Lung (tissue), 12 donors: ENCODE results near the gene PDK2. TPM values are rescaled to one million over a fixed set of nuclear protein-coding genes. Genes with fewer than 3 reads are reported as not detected.

Experiments used
- ATAC-seq: fragments of 200-7000 bp; cut with Tn5 transposase; one replicate; pipeline ENCODE4 v1.9.1; 2020; ENCODE audit warnings: moderate number of reproducible peaks; ENCODE audit not compliant: insufficient read depth, low FRiP score
- DNase-seq, 3 donors: peaks; one replicate each; pipeline ENCODE4 v3.0.0-alpha.2; 2013 to 2017
- H3K27ac ChIP-seq, 2 donors: one replicate each; pipeline ENCODE4 v1.5.1; 2013; ENCODE audit warnings: mild to moderate bottlenecking in 2 of 2, moderate library complexity in 2 of 2, control low read depth in 1 of 2, inconsistent platforms in 1 of 2, low read depth in 1 of 2, low read length in 1 of 2
- H3K27me3 ChIP-seq, 3 donors: one replicate each; pipeline ENCODE4 v1.5.1; 2013; ENCODE audit warnings: low read length in 2 of 3; ENCODE audit not compliant: control insufficient read depth in 3 of 3, insufficient read depth in 3 of 3
- H3K36me3 ChIP-seq, 4 donors: one replicate each; pipeline ENCODE4 v1.5.1; 2013; ENCODE audit warnings: low read length in 4 of 4, mild to moderate bottlenecking in 1 of 4, moderate library complexity in 1 of 4; ENCODE audit not compliant: control insufficient read depth in 4 of 4, insufficient read depth in 4 of 4
- H3K4me1 ChIP-seq, 5 donors: one replicate each; pipeline ENCODE4 v1.5.1; 2013; ENCODE audit warnings: low read length in 5 of 5, mild to moderate bottlenecking in 2 of 5, moderate library complexity in 1 of 5; ENCODE audit not compliant: control insufficient read depth in 5 of 5, insufficient read depth in 5 of 5
- H3K4me3 ChIP-seq: one replicate; pipeline ENCODE4 v1.5.1; 2013; ENCODE audit warnings: mild to moderate bottlenecking, control low read depth, moderate library complexity
- H3K9ac ChIP-seq, 2 donors: one replicate each; pipeline ENCODE4 v1.5.1; 2013; ENCODE audit warnings: low read length in 2 of 2, control low read depth in 1 of 2; ENCODE audit not compliant: insufficient read depth in 1 of 2
- H3K9me3 ChIP-seq, 4 donors: one replicate each; pipeline ENCODE4 v1.5.1; 2013; ENCODE audit warnings: low read length in 3 of 4, mild to moderate bottlenecking in 1 of 4, moderate library complexity in 1 of 4; ENCODE audit not compliant: control insufficient read depth in 4 of 4, insufficient read depth in 3 of 4
- WGBS, 2 donors: extraction: QIAGEN DNeasy Blood & Tissue Kit; methylation state at CpG; one replicate each; pipeline ENCODE4 v1.1.7; 2013; 5-methylcytosine and 5-hydroxymethylcytosine counted together
- polyA plus RNA-seq, 2 donors: library from polyadenylated mRNA; stranded (reverse); fragments of 200-250 nt; gene quantifications; one replicate each; pipeline ENCODE4 v1.2.1, GENCODE V29; 2013
- total RNA-seq, 2 donors: library from RNA; depleted of rRNA in 1 of 2; stranded (reverse); fragments of >200 nt in 1 of 2; gene quantifications; one replicate each; pipeline ENCODE4 v1.2.1, GENCODE V29; 2014 to 2021
- TF ChIP-seq, protein P1 (sequence below): IDR thresholded peaks from 2 replicates; pipeline ENCODE4 v1.5.1; 2012; ENCODE audit warnings: mild to moderate bottlenecking; ENCODE audit errors: control extremely low read depth, extremely low read depth
- donor health status: control.
- donor health status: control.
- donor health status: Bipolar disorder and iron deficiency.
- donor health status: healthy.
- donor health status: DM: yes; HTN: yes; CAD: no.

PDK2 gene
- total and polyA plus RNA-seq, 4 donors: 10.0 to 27.8 (median 19.4) TPM

GRCh38 chr17:50154604-50155003 lies 59.5 kb downstream of the PDK2 start:
- ATAC-seq: no peak
- no peaks in the 10 kb centered on the region for H3K27me3 ChIP-seq

DNA sequence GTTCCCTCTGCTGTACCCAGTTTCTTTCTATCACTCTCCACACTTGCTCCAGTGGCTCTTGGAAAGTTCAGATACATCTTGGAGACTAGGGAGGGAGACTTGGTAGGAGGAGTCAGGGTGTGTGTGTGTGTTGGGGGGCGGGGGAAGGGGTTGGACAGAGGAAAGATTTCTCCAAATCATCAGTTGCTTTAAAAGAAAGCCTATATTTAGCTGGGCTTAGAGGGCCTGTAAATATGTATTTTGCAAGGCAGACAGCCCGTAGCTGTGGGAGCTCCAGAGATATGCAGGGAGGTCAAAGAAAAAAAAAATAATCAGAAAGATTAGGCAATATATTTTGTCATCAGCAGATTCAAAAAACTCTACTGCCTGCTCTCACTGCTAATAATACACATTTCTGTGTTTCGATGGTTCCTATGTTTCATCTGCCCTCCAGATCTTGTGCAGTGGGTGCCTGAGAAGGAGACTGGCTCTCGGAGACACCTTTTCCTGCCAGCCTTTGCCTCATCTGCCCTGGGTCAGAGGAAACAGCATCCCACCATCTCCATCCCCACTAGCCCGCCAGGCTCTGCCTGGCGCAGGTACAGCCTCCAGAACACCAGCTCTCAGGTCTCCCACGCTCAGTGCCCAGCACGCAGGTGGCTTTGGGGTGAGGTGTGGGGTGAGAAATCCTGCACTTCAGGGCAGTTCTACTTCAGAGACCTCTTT lies 60.1 kb downstream of the PDK2 start:
- Histone ChIP-seq H3K4me3 (no peak overlapping the region), H3K9me3 (no peaks in the 10 kb centered on the region), H3K27me3 (no peaks in the 10 kb centered on the region), H3K27ac (peak overlapping the region in 1 of 2 donors; percentile 85), H3K4me1 (peaks cover 6 to 29% (median 21%) of the 10 kb centered on the region in 5 donors), H3K36me3 (no peaks in the 10 kb centered on the region), H3K9ac (peak overlapping the region in 1 of 2 donors; percentile 86)
- peak; percentile 69 to 91 (median 85) for DNase-seq
- WGBS, 2 donors: 59 to 67% methylated on average over 8 of the region's 8 CpGs
- ATAC-seq: no peak
- TF ChIP-seq, protein P1, sequence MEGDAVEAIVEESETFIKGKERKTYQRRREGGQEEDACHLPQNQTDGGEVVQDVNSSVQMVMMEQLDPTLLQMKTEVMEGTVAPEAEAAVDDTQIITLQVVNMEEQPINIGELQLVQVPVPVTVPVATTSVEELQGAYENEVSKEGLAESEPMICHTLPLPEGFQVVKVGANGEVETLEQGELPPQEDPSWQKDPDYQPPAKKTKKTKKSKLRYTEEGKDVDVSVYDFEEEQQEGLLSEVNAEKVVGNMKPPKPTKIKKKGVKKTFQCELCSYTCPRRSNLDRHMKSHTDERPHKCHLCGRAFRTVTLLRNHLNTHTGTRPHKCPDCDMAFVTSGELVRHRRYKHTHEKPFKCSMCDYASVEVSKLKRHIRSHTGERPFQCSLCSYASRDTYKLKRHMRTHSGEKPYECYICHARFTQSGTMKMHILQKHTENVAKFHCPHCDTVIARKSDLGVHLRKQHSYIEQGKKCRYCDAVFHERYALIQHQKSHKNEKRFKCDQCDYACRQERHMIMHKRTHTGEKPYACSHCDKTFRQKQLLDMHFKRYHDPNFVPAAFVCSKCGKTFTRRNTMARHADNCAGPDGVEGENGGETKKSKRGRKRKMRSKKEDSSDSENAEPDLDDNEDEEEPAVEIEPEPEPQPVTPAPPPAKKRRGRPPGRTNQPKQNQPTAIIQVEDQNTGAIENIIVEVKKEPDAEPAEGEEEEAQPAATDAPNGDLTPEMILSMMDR: no peak

More at GRCh38 chr17:50154604-50155003, 59.5 kb downstream of the PDK2 start:
- TF ChIP-seq, protein P1: no peak
- Histone ChIP-seq H3K27ac (peak overlapping the region; percentile 21 to 65), H3K36me3 (no peaks in the 10 kb centered on the region), H3K9ac (peak overlapping the region in 1 of 2 donors; percentile 38), H3K4me3 (no peak overlapping the region), H3K4me1 (peaks cover 6 to 29% (median 21%) of the 10 kb centered on the region in 5 donors), H3K9me3 (no peaks in the 10 kb centered on the region)
- DNase-seq: no peak
- WGBS, 2 donors: 49 to 62% methylated on average over 1 of the region's 1 CpG

- ATAC-seq (no peak), DNase-seq (no peak)
- TF ChIP-seq, protein P1: no peak
- H3K36me3 ChIP-seq: no peaks in the 10 kb centered on the region
- no peaks in the 10 kb centered on the region for H3K27me3 ChIP-seq
- no peak overlapping the region for H3K9ac ChIP-seq
- WGBS, 2 donors: 42 to 57% methylated on average over 4 of the region's 4 CpGs
- H3K9me3 ChIP-seq: no peaks in the 10 kb centered on the region
- no peak overlapping the region for H3K27ac ChIP-seq
- no peak overlapping the region for H3K4me3 ChIP-seq
- peaks cover 6 to 22% (median 15%) of the 10 kb centered on the region in 5 donors for H3K4me1 ChIP-seq
Observed at GRCh38 chr17:50157891-50158290, 62.7 kb downstream of the PDK2 start.
